ENCODE results near the gene DGKI.
"Not testable (repeated sequence)": the region's sequence is repeated elsewhere in the genome, so short reads cannot be mapped to it uniquely, and the experiment has no call there.

DGKI gene

GRCh38 chr7:137718355-137718754 is 128.4 kb downstream of the DGKI start:
- H3K9me3 Mint-ChIP-seq, result no peaks in the 10 kb centered on the region
- ATAC-seq (no peak), DNase-seq (no peak)
- no peak overlapping the region for H3K27ac Mint-ChIP-seq
- H3K4me3 Mint-ChIP-seq, result no peak overlapping the region
- no peaks in the 10 kb centered on the region for H3K27me3 Mint-ChIP-seq
- H3K4me1 Mint-ChIP-seq, result no peaks in the 10 kb centered on the region

GRCh38 chr7:137717811-137718271 is 128.9 kb downstream of the DGKI start:
- H3K27me3 Mint-ChIP-seq, result no peaks in the 10 kb centered on the region
- no peak overlapping the region for H3K27ac Mint-ChIP-seq
- H3K9me3 Mint-ChIP-seq, result no peaks in the 10 kb centered on the region
- no peak for DNase-seq
- no peak overlapping the region for H3K4me3 Mint-ChIP-seq
- no peaks in the 10 kb centered on the region for H3K4me1 Mint-ChIP-seq
- ATAC-seq, result peak; percentile 28

GRCh38 chr7:137717045-137717444 is 129.7 kb downstream of the DGKI start:
- no peaks in the 10 kb centered on the region for H3K27me3 Mint-ChIP-seq
- H3K27ac Mint-ChIP-seq, result no peak overlapping the region
- H3K9me3 Mint-ChIP-seq, result no peaks in the 10 kb centered on the region
- H3K4me3 Mint-ChIP-seq, result no peak overlapping the region
- DNase-seq (no peak), ATAC-seq (no peak)
- no peaks in the 10 kb centered on the region for H3K4me1 Mint-ChIP-seq

GRCh38 chr7:137716061-137716460 is 130.7 kb downstream of the DGKI start:
- H3K4me3 Mint-ChIP-seq, result no peak overlapping the region
- H3K27ac Mint-ChIP-seq, result no peak overlapping the region
- no peaks in the 10 kb centered on the region for H3K9me3 Mint-ChIP-seq
- H3K4me1 Mint-ChIP-seq, result no peaks in the 10 kb centered on the region
- no peak for ATAC-seq
- no peak for DNase-seq
- H3K27me3 Mint-ChIP-seq, result no peaks in the 10 kb centered on the region

GRCh38 chr7:137715533-137715932 is 131.2 kb downstream of the DGKI start:
- DNase-seq (no peak), ATAC-seq (no peak)
- Mint-ChIP-seq H3K4me1 (no peaks in the 10 kb centered on the region), H3K27me3 (no peaks in the 10 kb centered on the region), H3K27ac (peak overlapping the region in 1 of 2 donors; percentile 2), H3K4me3 (no peak overlapping the region), H3K9me3 (no peaks in the 10 kb centered on the region)

- DNase-seq (no peak), ATAC-seq (no peak)
- H3K27me3 Mint-ChIP-seq, result peaks cover 2% of the 10 kb centered on the region
- no peaks in the 10 kb centered on the region for H3K9me3 Mint-ChIP-seq
- no peaks in the 10 kb centered on the region for H3K4me1 Mint-ChIP-seq
- no peak overlapping the region for H3K4me3 Mint-ChIP-seq
- no peak overlapping the region for H3K27ac Mint-ChIP-seq
These were observed 131.7 kb downstream of the DGKI start for GRCh38 chr7:137715121-137715520.

- H3K27ac Mint-ChIP-seq, H3K4me1 Mint-ChIP-seq, H3K4me3 Mint-ChIP-seq, ATAC-seq, DNase-seq: not testable (repeated sequence)
- Mint-ChIP-seq H3K27me3 (peaks cover 12% of the 10 kb centered on the region), H3K9me3 (peaks cover 18 to 19% of the 10 kb centered on the region in 2 donors)
These were observed 140.4 kb downstream of the DGKI start for GRCh38 chr7:137706330-137706729.

GRCh38 chr7:137704723-137705122 is 142.1 kb downstream of the DGKI start:
- Mint-ChIP-seq H3K27me3 (peaks cover 6% of the 10 kb centered on the region), H3K27ac (no peak overlapping the region), H3K4me1 (no peaks in the 10 kb centered on the region), H3K4me3 (no peak overlapping the region), H3K9me3 (peaks cover 18 to 19% of the 10 kb centered on the region in 2 donors)
- DNase-seq (no peak), ATAC-seq (no peak)

GRCh38 chr7:137703291-137704010 is 143.3 kb downstream of the DGKI start:
- no peaks in the 10 kb centered on the region for H3K4me1 Mint-ChIP-seq
- no peak for ATAC-seq
- DNase-seq, result no peak
- no peak overlapping the region for H3K4me3 Mint-ChIP-seq
- peaks cover 18 to 19% of the 10 kb centered on the region in 2 donors for H3K9me3 Mint-ChIP-seq
- H3K27ac Mint-ChIP-seq, result peak overlapping the region in 1 of 2 donors; percentile 46
- H3K27me3 Mint-ChIP-seq, result peaks cover 3% of the 10 kb centered on the region

GRCh38 chr7:137696988-137697387 is 149.8 kb downstream of the DGKI start:
- H3K9me3 Mint-ChIP-seq, result no peaks in the 10 kb centered on the region
- DNase-seq, result no peak
- no peak for ATAC-seq
- no peaks in the 10 kb centered on the region for H3K4me1 Mint-ChIP-seq
- no peak overlapping the region for H3K4me3 Mint-ChIP-seq
- H3K27me3 Mint-ChIP-seq, result peaks cover 7% of the 10 kb centered on the region
- H3K27ac Mint-ChIP-seq, result no peak overlapping the region

- Mint-ChIP-seq H3K27me3 (peaks cover 7% of the 10 kb centered on the region), H3K4me1 (no peaks in the 10 kb centered on the region), H3K27ac (no peak overlapping the region), H3K4me3 (no peak overlapping the region), H3K9me3 (no peaks in the 10 kb centered on the region)
- DNase-seq (no peak), ATAC-seq (no peak)
These were observed 150.4 kb downstream of the DGKI start for GRCh38 chr7:137696376-137696775.

- no peak for ATAC-seq
- no peak for DNase-seq
- Mint-ChIP-seq H3K9me3 (no peaks in the 10 kb centered on the region), H3K4me3 (no peak overlapping the region), H3K4me1 (no peaks in the 10 kb centered on the region), H3K27ac (no peak overlapping the region), H3K27me3 (peaks cover 7% of the 10 kb centered on the region)
These were observed 150.8 kb downstream of the DGKI start for GRCh38 chr7:137695942-137696341.

GRCh38 chr7:137695494-137695893 is 151.3 kb downstream of the DGKI start:
- Mint-ChIP-seq H3K27me3 (peaks cover 7% of the 10 kb centered on the region), H3K9me3 (no peaks in the 10 kb centered on the region), H3K4me3 (no peak overlapping the region)

GRCh38 chr7:137694405-137694804 is 152.4 kb downstream of the DGKI start:
- H3K4me3 Mint-ChIP-seq, result no peak overlapping the region
- peaks cover 14% of the 10 kb centered on the region for H3K27me3 Mint-ChIP-seq
- ATAC-seq (no peak), DNase-seq (no peak)
- no peaks in the 10 kb centered on the region for H3K9me3 Mint-ChIP-seq
- no peak overlapping the region for H3K27ac Mint-ChIP-seq
- no peaks in the 10 kb centered on the region for H3K4me1 Mint-ChIP-seq

More at GRCh38 chr7:137695494-137695893, 151.3 kb downstream of the DGKI start:
- no peak for DNase-seq
- H3K27ac Mint-ChIP-seq, result no peak overlapping the region
- no peak for ATAC-seq
- H3K4me1 Mint-ChIP-seq, result no peaks in the 10 kb centered on the region

GRCh38 chr7:137692399-137692798 is 154.4 kb downstream of the DGKI start:
- DNase-seq, result no peak
- Mint-ChIP-seq H3K9me3 (no peaks in the 10 kb centered on the region), H3K27me3 (peaks cover 8% of the 10 kb centered on the region), H3K27ac (no peak overlapping the region), H3K4me1 (no peaks in the 10 kb centered on the region), H3K4me3 (no peak overlapping the region)
- ATAC-seq, result no peak

GRCh38 chr7:137691566-137691965 is 155.2 kb downstream of the DGKI start:
- DNase-seq (no peak), ATAC-seq (no peak)
- H3K27me3 Mint-ChIP-seq, result peaks cover 8% of the 10 kb centered on the region
- no peak overlapping the region for H3K27ac Mint-ChIP-seq
- H3K4me1 Mint-ChIP-seq, result no peaks in the 10 kb centered on the region
- H3K9me3 Mint-ChIP-seq, result no peaks in the 10 kb centered on the region
- H3K4me3 Mint-ChIP-seq, result no peak overlapping the region

- no peak for DNase-seq
- Mint-ChIP-seq H3K4me3 (no peak overlapping the region), H3K27ac (no peak overlapping the region), H3K4me1 (no peaks in the 10 kb centered on the region), H3K27me3 (peaks cover 14% of the 10 kb centered on the region), H3K9me3 (no peaks in the 10 kb centered on the region)
- no peak for ATAC-seq
These were observed 156.1 kb downstream of the DGKI start for GRCh38 chr7:137690635-137691034.

Data from stimulated activated naive CD8-positive, alpha-beta T cell treated with anti-CD3 and anti-CD28 coated beads, Interleukin-15, amount 100 ng/mL, for 72 hours (primary cell).